Activated naive CD8-positive, alpha-beta T cell (primary cell): ENCODE measurements around the gene MBL2.

Source experiments
- H3K27ac Mint-ChIP-seq: one replicate; pipeline ENCODE4 v1.8.0; 2021; ENCODE audit warnings: mixed read lengths
- H3K27me3 Mint-ChIP-seq: one replicate; pipeline ENCODE4 v1.8.0; 2021; ENCODE audit warnings: mixed read lengths
- H3K36me3 Mint-ChIP-seq: one replicate; pipeline ENCODE4 v1.8.0; 2021; ENCODE audit warnings: mixed read lengths
- H3K4me1 Mint-ChIP-seq: one replicate; pipeline ENCODE4 v1.8.0; 2021; ENCODE audit warnings: low read depth, mixed read lengths
- H3K4me3 Mint-ChIP-seq: one replicate; pipeline ENCODE4 v1.8.0; 2021; ENCODE audit warnings: mild to moderate bottlenecking, mixed read lengths
- H3K9me3 Mint-ChIP-seq: one replicate; pipeline ENCODE4 v1.8.0; 2021; ENCODE audit warnings: low read depth, mixed read lengths

MBL2 gene

DNA sequence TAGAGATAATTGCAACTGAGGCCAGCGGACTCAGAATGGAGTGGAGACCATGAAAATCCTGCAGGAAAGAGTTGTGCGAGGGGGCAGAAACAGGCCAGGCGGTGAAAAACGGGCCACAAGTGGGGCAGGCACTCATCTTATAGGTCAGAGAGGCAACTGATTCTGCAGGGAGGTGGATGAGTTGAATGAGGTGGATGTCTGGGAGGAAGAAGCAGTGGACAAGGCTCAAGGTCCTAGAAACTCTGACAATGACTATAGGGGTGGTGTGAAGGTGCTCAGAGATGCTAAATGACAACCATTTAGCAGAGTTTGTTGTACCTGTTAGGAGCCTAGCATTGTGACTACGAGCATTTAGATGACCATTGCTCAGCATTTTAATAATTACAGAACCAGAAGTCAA lies 33.6 kb downstream of the MBL2 start:
- no peak overlapping the region for H3K4me3 Mint-ChIP-seq
- no peaks in the 10 kb centered on the region for H3K27me3 Mint-ChIP-seq
- H3K4me1 Mint-ChIP-seq = no peaks in the 10 kb centered on the region
- no peaks in the 10 kb centered on the region for H3K36me3 Mint-ChIP-seq
- no peak overlapping the region for H3K27ac Mint-ChIP-seq
- H3K9me3 Mint-ChIP-seq = no peaks in the 10 kb centered on the region

DNA sequence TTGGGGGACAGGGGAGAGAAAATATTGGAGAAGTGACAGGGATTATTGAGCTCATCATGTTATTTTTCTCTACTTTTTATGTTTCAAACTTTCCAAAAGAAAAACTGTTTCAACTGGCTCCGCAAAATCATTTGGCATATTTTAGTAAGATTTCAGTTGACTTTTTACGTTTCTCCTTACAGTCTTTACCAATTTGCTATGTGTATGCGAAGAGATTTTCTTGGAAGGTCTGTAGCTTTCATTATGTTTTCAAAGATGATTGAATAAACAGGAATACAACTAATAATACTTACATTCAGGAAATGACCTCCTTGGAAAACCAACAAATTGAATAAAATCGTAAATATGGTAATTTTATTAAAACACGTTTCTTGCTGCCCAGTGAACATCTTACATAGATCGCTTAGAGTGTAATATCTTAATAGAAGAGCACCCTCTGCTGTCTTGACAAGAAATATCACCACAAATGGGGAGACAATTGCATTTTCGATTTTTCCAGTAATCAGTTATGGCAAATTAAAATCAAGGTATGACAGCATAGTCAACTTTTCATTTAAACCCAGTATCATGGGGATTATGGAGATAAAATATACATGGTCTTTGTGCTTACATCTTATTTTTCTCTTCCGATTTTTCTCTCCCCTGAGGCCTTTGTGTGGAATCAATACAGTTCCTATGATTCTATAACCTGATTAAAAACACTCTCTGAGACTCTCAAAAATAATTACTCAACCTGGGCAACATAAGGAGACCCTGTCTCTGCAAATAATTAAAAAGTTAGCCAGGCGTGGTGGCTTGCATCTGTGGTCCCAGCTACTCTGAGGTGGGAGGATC lies 43.1 kb downstream of the MBL2 start:
- H3K4me3 Mint-ChIP-seq = no peak overlapping the region

GRCh38 chr10:52720018-52720417 lies 52.6 kb downstream of the MBL2 start:
- H3K36me3 Mint-ChIP-seq = no peaks in the 10 kb centered on the region
- no peak overlapping the region for H3K4me3 Mint-ChIP-seq
- H3K9me3 Mint-ChIP-seq = peaks cover 4% of the 10 kb centered on the region
- no peak overlapping the region for H3K27ac Mint-ChIP-seq
- H3K27me3 Mint-ChIP-seq = no peaks in the 10 kb centered on the region
- H3K4me1 Mint-ChIP-seq = no peaks in the 10 kb centered on the region

More for the DNA sequence above, 43.1 kb downstream of the MBL2 start:
- no peaks in the 10 kb centered on the region for H3K27me3 Mint-ChIP-seq
- no peak overlapping the region for H3K27ac Mint-ChIP-seq
- H3K9me3 Mint-ChIP-seq = no peaks in the 10 kb centered on the region
- H3K36me3 Mint-ChIP-seq = no peaks in the 10 kb centered on the region
- no peaks in the 10 kb centered on the region for H3K4me1 Mint-ChIP-seq
